ENCODE data around the gene TBC1D22A. TPM values are rescaled to one million over a fixed set of nuclear protein-coding genes. Genes with fewer than 3 reads are reported as not detected.

Gene TBC1D22A
- total RNA-seq, 4 donors from 2014 or later: 10.8 to 32.2 (median 22.3) TPM

DNA sequence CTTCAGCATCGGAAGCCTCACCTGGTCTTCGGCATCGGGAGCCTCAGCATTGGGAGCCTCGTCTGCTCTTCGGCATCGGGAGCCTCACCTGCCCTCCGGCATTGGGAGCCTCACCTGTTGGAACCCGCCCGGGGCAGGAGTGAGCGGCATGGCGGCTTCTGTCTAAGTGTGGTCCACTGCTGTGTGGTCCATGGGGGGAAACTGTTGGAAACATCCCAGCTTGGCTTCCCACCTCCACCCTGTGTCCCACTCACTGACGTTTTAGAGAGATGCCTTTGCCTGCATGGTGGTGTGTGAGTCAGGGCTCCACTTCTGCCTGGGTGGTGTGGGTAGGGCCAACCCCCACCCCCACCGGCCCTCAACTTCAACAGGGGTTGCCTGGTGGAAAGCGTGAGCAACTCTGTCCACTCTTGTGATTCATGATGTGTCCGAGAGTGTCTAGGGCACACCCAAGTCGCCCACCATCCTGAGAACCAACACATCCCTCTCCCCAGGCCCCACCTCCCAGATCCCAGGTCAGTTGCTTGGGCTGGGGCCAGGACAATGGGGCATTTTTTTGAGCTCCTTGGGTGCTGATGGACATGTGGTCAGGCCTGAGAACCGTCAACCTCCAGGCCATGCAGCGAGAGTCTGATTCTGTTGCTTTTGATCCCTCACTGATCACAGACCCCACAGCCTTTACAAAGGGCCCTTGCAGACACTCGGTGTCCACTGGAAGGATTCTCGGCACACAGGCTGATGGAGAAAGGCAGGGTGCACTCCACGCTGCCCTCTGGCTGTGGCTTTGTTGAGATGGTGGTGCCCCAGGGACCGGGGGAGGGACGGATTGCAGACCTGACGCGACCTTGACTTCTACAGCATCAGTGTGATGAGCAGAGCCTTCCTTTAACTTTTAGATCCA lies 406.7 kb downstream of the TBC1D22A start:
- TF ChIP-seq CTCF (IDR thresholded peaks at IDR 0.05; ENCODE audit: low read depth): no peak

- TF ChIP-seq CTCF (IDR thresholded peaks at IDR 0.05; ENCODE audit: low read depth): no peak
Measured at GRCh38 chr22:47169801-47170140, 407.3 kb downstream of the TBC1D22A start.

- no peak for TF ChIP-seq CTCF (IDR thresholded peaks at IDR 0.05; ENCODE audit: low read depth)
Measured at GRCh38 chr22:47171441-47172221, 409.2 kb downstream of the TBC1D22A start.

GRCh38 chr22:47172771-47173534 lies 410.5 kb downstream of the TBC1D22A start:
- TF ChIP-seq CTCF (IDR thresholded peaks at IDR 0.05; ENCODE audit: low read depth): no peak

DNA sequence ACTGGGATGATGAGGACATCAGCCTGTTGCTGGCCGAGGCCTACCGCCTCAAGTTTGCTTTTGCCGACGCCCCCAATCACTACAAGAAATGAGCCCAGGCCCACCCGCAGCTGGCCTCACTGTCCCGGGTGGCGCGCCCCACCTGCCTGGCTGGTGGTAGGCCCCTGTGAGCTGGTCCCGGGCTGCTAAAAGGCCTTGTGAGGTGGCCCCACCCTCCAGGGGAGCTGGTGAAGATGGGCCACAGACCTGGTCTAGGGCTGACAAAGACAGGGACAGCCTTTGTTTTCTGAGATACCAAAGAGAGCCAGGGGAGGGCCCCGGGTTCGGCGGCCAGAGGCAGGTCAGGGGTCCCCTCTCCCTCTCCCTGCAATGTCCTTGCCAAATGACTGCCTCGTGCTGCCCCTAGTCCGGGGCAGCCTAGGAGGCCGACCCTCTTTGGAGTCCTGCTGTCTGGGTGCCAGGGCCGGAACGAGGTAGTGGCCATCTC lies 411.1 kb downstream of the TBC1D22A start:
- no peak for TF ChIP-seq CTCF (IDR thresholded peaks at IDR 0.05; ENCODE audit: low read depth)

- no peak for TF ChIP-seq CTCF (IDR thresholded peaks at IDR 0.05; ENCODE audit: low read depth)
Measured at GRCh38 chr22:47174096-47174495, 411.6 kb downstream of the TBC1D22A start.
